OCI-LY1 (cell line): ENCODE data around the gene SOX9.

Source experiments
- H2AFZ ChIP-seq: fragments of 200-600 bp; sonication (generic), shearing (Covaris generic); 2 replicates; pipeline ENCODE4 v1.6.0; 2014; ENCODE audit warnings: antibody characterized with exemption, mild to moderate bottlenecking, low read length
- H3F3A ChIP-seq: fragments of 200-600 bp; sonication (generic), shearing (Covaris generic); 2 replicates; pipeline ENCODE4 v1.6.0; 2014; ENCODE audit warnings: mild to moderate bottlenecking, antibody characterized with exemption, low read length, moderate library complexity; ENCODE audit not compliant: insufficient read depth
- H3K27ac ChIP-seq: fragments of 200-600 bp; sonication (generic); 2 replicates; pipeline ENCODE4 v1.5.1; 2014; ENCODE audit warnings: low read length, mixed run types, mild to moderate bottlenecking, low read depth; ENCODE audit not compliant: poor library complexity, severe bottlenecking
- H3K27me3 ChIP-seq: fragments of 200-600 bp; sonication (generic); 2 replicates; pipeline ENCODE4 v1.6.0; 2014; ENCODE audit warnings: antibody characterized with exemption, mild to moderate bottlenecking, low read length, moderate library complexity; ENCODE audit not compliant: insufficient read depth
- H3K36me3 ChIP-seq: fragments of 200-600 bp; sonication (generic); 2 replicates; pipeline ENCODE4 v1.6.1; 2014; ENCODE audit warnings: mild to moderate bottlenecking, antibody characterized with exemption, low read length, moderate library complexity, mixed read lengths; ENCODE audit not compliant: insufficient read depth
- H3K4me1 ChIP-seq: fragments of 200-600 bp; sonication (generic); 2 replicates; pipeline ENCODE4 v1.5.1; 2014; ENCODE audit warnings: mild to moderate bottlenecking, low read length, moderate library complexity; ENCODE audit not compliant: insufficient read depth, severe bottlenecking
- H3K4me2 ChIP-seq: fragments of 200-600 bp; sonication (generic), shearing (Covaris generic); 2 replicates; pipeline ENCODE4 v1.6.1; 2014; ENCODE audit warnings: low read length
- H3K4me3 ChIP-seq: fragments of 200-600 bp; sonication (generic); 2 replicates; pipeline ENCODE4 v1.5.1; 2014; ENCODE audit warnings: low read length, low read depth, mild to moderate bottlenecking, mixed read lengths; ENCODE audit not compliant: poor library complexity, severe bottlenecking
- H3K79me2 ChIP-seq: fragments of 200-600 bp; shearing (Covaris generic); 2 replicates; pipeline ENCODE4 v1.6.1; 2016; ENCODE audit warnings: mixed run types, low read length, mixed read lengths; ENCODE audit not compliant: insufficient read depth
- H3K9ac ChIP-seq: fragments of 200-600 bp; sonication (generic), shearing (Covaris generic); 2 replicates; pipeline ENCODE4 v1.6.1; 2014; ENCODE audit warnings: mild to moderate bottlenecking, low read length, mixed read lengths
- H3K9me2 ChIP-seq: fragments of 200-600 bp; sonication (generic), shearing (Covaris generic); 2 replicates; pipeline ENCODE4 v1.6.1; 2014; ENCODE audit warnings: low read depth, mild to moderate bottlenecking, low read length, mixed read lengths
- H3K9me3 ChIP-seq: fragments of 200-600 bp; shearing (Covaris generic); 2 replicates; pipeline ENCODE4 v1.6.1; 2014; ENCODE audit warnings: low read length, mixed read lengths
- H4K20me1 ChIP-seq: fragments of 200-600 bp; sonication (generic), shearing (Covaris generic); 2 replicates; pipeline ENCODE4 v1.6.0; 2016; ENCODE audit warnings: mild to moderate bottlenecking, low read length; ENCODE audit not compliant: insufficient read depth
- EZH2 ChIP-seq: fragments of 200-600 bp; sonication (generic), shearing (Covaris generic); IDR thresholded peaks from 2 replicates; pipeline ENCODE4 v1.8.0; 2017; ENCODE audit warnings: borderline replicate concordance, mixed run types, mild to moderate bottlenecking, antibody characterized with exemption, low read length, moderate library complexity, mixed read lengths
- TF ChIP-seq, protein P1 (sequence below): fragments of 200-600 bp; sonication (generic), shearing (Covaris generic); IDR thresholded peaks from 2 replicates; pipeline ENCODE4 v1.5.1; 2017; ENCODE audit warnings: mild to moderate bottlenecking, antibody characterized with exemption, low read length, moderate library complexity, mixed read lengths

The SOX9 gene

GRCh38 chr17:72173499-72174116, 52.8 kb downstream of the SOX9 start:
- Histone ChIP-seq H3K4me2 (no peak overlapping the region), H3K4me1 (no peaks in the 10 kb centered on the region), H3K9ac (no peak overlapping the region), H3K79me2 (no peaks in the 10 kb centered on the region), H2AFZ (no peak overlapping the region), H3K9me2 (no peaks in the 10 kb centered on the region), H4K20me1 (no peaks in the 10 kb centered on the region), H3K27ac (no peak overlapping the region), H3K9me3 (no peaks in the 10 kb centered on the region), H3F3A (no peaks in the 10 kb centered on the region), H3K4me3 (no peak overlapping the region), H3K27me3 (no peaks in the 10 kb centered on the region), H3K36me3 (no peaks in the 10 kb centered on the region)
- no peak for TF ChIP-seq EZH2
- TF ChIP-seq, protein P1, sequence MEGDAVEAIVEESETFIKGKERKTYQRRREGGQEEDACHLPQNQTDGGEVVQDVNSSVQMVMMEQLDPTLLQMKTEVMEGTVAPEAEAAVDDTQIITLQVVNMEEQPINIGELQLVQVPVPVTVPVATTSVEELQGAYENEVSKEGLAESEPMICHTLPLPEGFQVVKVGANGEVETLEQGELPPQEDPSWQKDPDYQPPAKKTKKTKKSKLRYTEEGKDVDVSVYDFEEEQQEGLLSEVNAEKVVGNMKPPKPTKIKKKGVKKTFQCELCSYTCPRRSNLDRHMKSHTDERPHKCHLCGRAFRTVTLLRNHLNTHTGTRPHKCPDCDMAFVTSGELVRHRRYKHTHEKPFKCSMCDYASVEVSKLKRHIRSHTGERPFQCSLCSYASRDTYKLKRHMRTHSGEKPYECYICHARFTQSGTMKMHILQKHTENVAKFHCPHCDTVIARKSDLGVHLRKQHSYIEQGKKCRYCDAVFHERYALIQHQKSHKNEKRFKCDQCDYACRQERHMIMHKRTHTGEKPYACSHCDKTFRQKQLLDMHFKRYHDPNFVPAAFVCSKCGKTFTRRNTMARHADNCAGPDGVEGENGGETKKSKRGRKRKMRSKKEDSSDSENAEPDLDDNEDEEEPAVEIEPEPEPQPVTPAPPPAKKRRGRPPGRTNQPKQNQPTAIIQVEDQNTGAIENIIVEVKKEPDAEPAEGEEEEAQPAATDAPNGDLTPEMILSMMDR = no peak

DNA sequence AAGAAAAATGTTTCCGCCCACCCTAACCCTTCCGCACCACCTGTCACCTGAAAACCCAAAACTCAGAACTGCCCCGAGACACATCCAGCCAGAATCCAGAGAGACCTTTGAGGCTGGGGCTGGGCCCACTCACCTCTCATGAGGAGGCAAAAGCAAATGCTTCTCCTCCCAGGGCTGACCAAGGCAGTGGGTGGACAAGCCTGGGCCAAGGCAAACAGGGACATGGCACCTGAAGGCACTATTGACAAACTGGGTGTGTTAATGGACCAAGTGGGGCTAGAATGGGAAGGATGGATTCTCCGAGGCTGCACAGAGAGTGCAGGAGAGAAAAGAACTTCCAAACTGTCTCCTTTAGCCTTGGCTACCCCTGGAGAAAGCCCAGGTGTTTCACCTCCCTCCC, 54.4 kb downstream of the SOX9 start:
- Histone ChIP-seq H3K4me1 (no peaks in the 10 kb centered on the region), H3K27ac (no peak overlapping the region), H3K79me2 (no peaks in the 10 kb centered on the region), H3K4me3 (no peak overlapping the region), H2AFZ (no peak overlapping the region), H3F3A (no peaks in the 10 kb centered on the region), H3K27me3 (no peaks in the 10 kb centered on the region), H3K4me2 (no peak overlapping the region), H3K36me3 (no peaks in the 10 kb centered on the region), H3K9me2 (no peaks in the 10 kb centered on the region), H3K9ac (no peak overlapping the region), H4K20me1 (no peaks in the 10 kb centered on the region), H3K9me3 (no peaks in the 10 kb centered on the region)
- no peak for TF ChIP-seq EZH2
- TF ChIP-seq, protein P1 = no peak
